Trophoblast cell (in vitro differentiated cells and primary cell): ENCODE data around the gene S100A13. TPM values are rescaled to one million over a fixed set of nuclear protein-coding genes. Genes with fewer than 3 reads are reported as not detected.
"Not testable (repeated sequence)": the region's sequence is repeated elsewhere in the genome, so short reads cannot be mapped to it uniquely, and the experiment has no call there.

ENCODE experiments used
- DNase-seq, 2 donors: peaks; one replicate each; pipeline ENCODE4 v3.0.0-alpha.2; 2016
- H2AFZ ChIP-seq: 2 replicates; pipeline ENCODE4 v1.6.1; 2013; ENCODE audit warnings: low read length, moderate library complexity, mild to moderate bottlenecking; ENCODE audit not compliant: insufficient read depth, poor library complexity
- H2AK5ac ChIP-seq: 2 replicates; pipeline ENCODE4 v1.6.1; 2013; ENCODE audit warnings: mild to moderate bottlenecking, low read length
- H2BK120ac ChIP-seq: 2 replicates; pipeline ENCODE4 v1.6.1; 2013; ENCODE audit warnings: low read length, mild to moderate bottlenecking, moderate library complexity; ENCODE audit not compliant: insufficient read depth, poor library complexity
- H2BK12ac ChIP-seq: 2 replicates; pipeline ENCODE4 v1.6.1; 2013; ENCODE audit warnings: mild to moderate bottlenecking, low read length, moderate library complexity
- H2BK5ac ChIP-seq: 2 replicates; pipeline ENCODE4 v1.6.1; 2013; ENCODE audit warnings: low read length, low read depth, moderate library complexity, mild to moderate bottlenecking; ENCODE audit not compliant: poor library complexity
- H3K14ac ChIP-seq: 2 replicates; pipeline ENCODE4 v1.6.1; 2013; ENCODE audit warnings: mild to moderate bottlenecking, low read length
- H3K18ac ChIP-seq: 2 replicates; pipeline ENCODE4 v1.6.1; 2013; ENCODE audit warnings: mild to moderate bottlenecking, low read length
- H3K23ac ChIP-seq: 2 replicates; pipeline ENCODE4 v1.6.1; 2013; ENCODE audit warnings: low read length
- H3K27ac ChIP-seq: 2 replicates; pipeline ENCODE4 v1.5.1; 2013; ENCODE audit warnings: low read depth, mild to moderate bottlenecking, inconsistent platforms, low read length, moderate library complexity
- H3K27me3 ChIP-seq: 2 replicates; pipeline ENCODE4 v1.6.1; 2013; ENCODE audit warnings: inconsistent platforms, mild to moderate bottlenecking, low read length, moderate library complexity; ENCODE audit not compliant: insufficient read depth
- H3K36me3 ChIP-seq, 2 experiments: 1 replicate in 1 of 2; 2 replicates in 1 of 2; pipeline ENCODE4 v1.6.1; 2013; ENCODE audit warnings: low read length in 2 of 2, mild to moderate bottlenecking in 2 of 2, moderate library complexity in 1 of 2; ENCODE audit not compliant: insufficient read depth in 2 of 2, control insufficient read depth in 1 of 2
- H3K4ac ChIP-seq: 2 replicates; pipeline ENCODE4 v1.6.1; 2013; ENCODE audit warnings: low read depth, mild to moderate bottlenecking, low read length, moderate library complexity
- H3K4me1 ChIP-seq, 2 experiments: 1 replicate in 1 of 2; 2 replicates in 1 of 2; pipeline ENCODE4 v1.6.1; 2013; ENCODE audit warnings: low read length in 2 of 2, mild to moderate bottlenecking in 2 of 2, moderate library complexity in 1 of 2; ENCODE audit not compliant: insufficient read depth in 2 of 2, control insufficient read depth in 1 of 2
- H3K4me2 ChIP-seq: 2 replicates; pipeline ENCODE4 v1.6.1; 2013; ENCODE audit warnings: inconsistent platforms, mild to moderate bottlenecking, low read length, moderate library complexity
- H3K4me3 ChIP-seq: 2 replicates; pipeline ENCODE4 v1.5.1; 2013; ENCODE audit warnings: mild to moderate bottlenecking, low read depth, low read length, inconsistent platforms
- H3K79me1 ChIP-seq: one replicate; pipeline ENCODE4 v1.6.1; 2013; ENCODE audit warnings: low read length
- H3K79me2 ChIP-seq: 2 replicates; pipeline ENCODE4 v1.6.1; 2013; ENCODE audit warnings: low read length, mild to moderate bottlenecking; ENCODE audit not compliant: control insufficient read depth, insufficient read depth, poor library complexity
- H3K9ac ChIP-seq: 2 replicates; pipeline ENCODE4 v1.6.1; 2013; ENCODE audit warnings: mild to moderate bottlenecking, low read length
- H3K9me3 ChIP-seq: 2 replicates; pipeline ENCODE4 v1.6.1; 2013; ENCODE audit warnings: low read depth, mild to moderate bottlenecking, control low read depth, inconsistent platforms, low read length; ENCODE audit not compliant: insufficient read depth
- H4K12ac ChIP-seq: 2 replicates; pipeline ENCODE4 v1.6.1; 2013; ENCODE audit warnings: low read depth, mild to moderate bottlenecking, low read length, moderate library complexity
- H4K8ac ChIP-seq: 2 replicates; pipeline ENCODE4 v1.6.1; 2013; ENCODE audit warnings: low read depth, mild to moderate bottlenecking, low read length, moderate library complexity
- H4K91ac ChIP-seq: one replicate; pipeline ENCODE4 v1.6.1; 2013; ENCODE audit warnings: low read depth, mild to moderate bottlenecking, low read length, moderate library complexity
- WGBS: extraction: QIAGEN DNeasy Blood & Tissue Kit; methylation state at CpG from one replicate; pipeline ENCODE4 v1.1.7; 2013; ENCODE audit warnings: missing lambda C conversion rate; ENCODE audit not compliant: insufficient read length, insufficient coverage; ENCODE audit errors: extremely low coverage; 5-methylcytosine and 5-hydroxymethylcytosine counted together
- polyA plus RNA-seq: library from polyadenylated mRNA; stranded (reverse); fragments of 200-250 nt; gene quantifications from 2 replicates; pipeline ENCODE4 v1.2.3, GENCODE V29; 2013

S100A13 gene
- polyA plus RNA-seq = 409 and 437 TPM in 2 replicates

DNA sequence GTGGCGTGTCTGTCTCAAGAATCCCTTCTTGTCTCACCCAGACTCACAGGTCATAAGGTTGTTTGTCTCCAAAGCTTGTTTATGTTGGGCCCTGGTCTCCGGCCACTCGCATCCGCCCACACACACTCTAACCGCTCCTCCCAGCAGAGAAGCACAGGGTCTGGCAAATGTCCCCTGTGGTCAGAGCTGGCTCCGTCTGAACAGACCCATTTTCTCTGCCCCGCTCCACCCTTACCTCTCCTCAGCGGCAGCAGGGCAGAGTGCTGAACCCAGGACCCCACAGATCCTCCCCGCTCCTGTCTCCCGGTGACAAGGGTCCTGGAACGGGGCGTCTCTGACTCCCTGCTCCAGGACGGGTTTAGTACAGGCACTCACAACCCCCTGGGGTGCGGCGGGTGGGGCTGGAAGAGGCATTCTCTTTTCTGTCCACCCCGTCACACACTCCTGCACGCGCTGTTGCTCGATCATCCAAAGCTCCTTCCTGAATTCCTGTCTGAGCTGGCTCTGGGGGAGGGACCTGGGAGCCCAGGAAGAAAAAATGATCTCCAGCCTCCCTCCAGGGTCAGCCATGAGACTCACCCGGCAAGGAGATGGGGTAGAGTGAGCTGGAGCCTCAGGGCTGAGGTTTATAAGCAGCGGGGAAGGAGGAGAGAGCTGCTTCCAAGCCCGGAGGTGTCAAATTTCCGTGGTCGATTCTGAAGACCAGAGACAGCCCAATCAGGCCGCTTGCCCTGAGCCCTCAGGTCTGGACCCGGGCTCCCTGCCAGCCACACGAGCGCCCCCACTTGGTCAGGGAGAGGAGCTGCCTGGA lies at the start of gene S100A13:
Gene S100A13 (minus strand): TSS at position 602 of the 811 bp plus-strand sequence. CDS start 1,033 bp downstream, outside the sequence.
- no peak within 1 kb of the TSS for H3K23ac ChIP-seq
- no peaks in the 10 kb centered on the region for H3K27me3 ChIP-seq
- peak within 1 kb of the TSS; percentile 47 for H2BK12ac ChIP-seq
- peak within 1 kb of the TSS; percentile 92 for H4K91ac ChIP-seq
- H4K12ac ChIP-seq = peak within 1 kb of the TSS; percentile 66
- peak; percentile 93 to 96 for DNase-seq
- H4K8ac ChIP-seq = peak within 1 kb of the TSS; percentile 73
- H2AK5ac ChIP-seq = peak within 1 kb of the TSS; percentile 88
- H3K79me1 ChIP-seq = peaks cover 19% of the 10 kb centered on the region
- H3K36me3 ChIP-seq = peaks cover 5 to 21% of the 10 kb centered on the region in 2 experiments
- WGBS = no CpG with 5 or more reads among the region's 28 CpGs
- peak within 1 kb of the TSS; percentile 95 for H3K18ac ChIP-seq
- H3K4ac ChIP-seq = peak within 1 kb of the TSS; percentile 83
- H3K79me2 ChIP-seq = peaks cover 11% of the 10 kb centered on the region
- peak within 1 kb of the TSS; percentile 95 for H3K14ac ChIP-seq
- peak within 1 kb of the TSS; percentile 69 for H3K4me3 ChIP-seq
- H2BK5ac ChIP-seq = peak within 1 kb of the TSS; percentile 93
- no peaks in the 10 kb centered on the region for H3K9me3 ChIP-seq
- H3K9ac ChIP-seq = peak within 1 kb of the TSS; percentile 57
- H3K27ac ChIP-seq = peak within 1 kb of the TSS; percentile 94
- H2BK120ac ChIP-seq = peak within 1 kb of the TSS; percentile 94
- peak within 1 kb of the TSS; percentile 81 for H2AFZ ChIP-seq
- peaks cover 25 to 27% of the 10 kb centered on the region in 2 experiments for H3K4me1 ChIP-seq
- peak within 1 kb of the TSS; percentile 76 for H3K4me2 ChIP-seq

DNA sequence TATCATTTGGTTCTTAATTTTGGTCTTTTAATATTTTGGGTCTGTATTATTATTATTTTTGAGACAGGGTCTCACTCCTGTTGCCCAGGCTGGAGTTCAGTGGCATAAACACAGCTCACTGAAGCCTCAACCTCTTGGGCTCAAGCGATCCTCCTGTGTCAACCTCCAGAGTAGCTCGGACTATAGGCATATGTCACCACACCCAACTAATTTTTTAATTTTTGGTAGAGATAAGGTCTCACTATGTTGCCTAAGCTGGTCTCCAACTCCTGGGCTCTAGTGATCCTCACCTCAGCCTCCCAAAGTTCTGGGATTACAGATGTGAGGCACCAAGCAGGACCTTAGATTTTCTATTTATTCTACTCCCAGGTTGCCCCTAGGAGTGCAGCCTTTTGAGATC lies 46.2 kb upstream of the S100A13 start:
- peaks cover 8 to 9% of the 10 kb centered on the region in 2 experiments for H3K36me3 ChIP-seq
- no peaks in the 10 kb centered on the region for H3K9me3 ChIP-seq
- no peak overlapping the region for H2AFZ ChIP-seq
- H3K4ac ChIP-seq = no peak overlapping the region
- no peak overlapping the region for H3K14ac ChIP-seq
- H3K79me1 ChIP-seq = peaks cover 5% of the 10 kb centered on the region
- H3K4me1 ChIP-seq = peaks cover 3 to 7% of the 10 kb centered on the region in 2 experiments
- H3K18ac ChIP-seq = no peak overlapping the region
- no peak overlapping the region for H4K12ac ChIP-seq
- H3K9ac ChIP-seq = no peak overlapping the region
- peaks cover 8% of the 10 kb centered on the region for H3K79me2 ChIP-seq
- H3K4me3 ChIP-seq = no peak overlapping the region
- no peak overlapping the region for H2BK5ac ChIP-seq
- no peak overlapping the region for H4K91ac ChIP-seq
- H3K27me3 ChIP-seq = peaks cover 6% of the 10 kb centered on the region
- no peak overlapping the region for H3K23ac ChIP-seq
- H2BK12ac ChIP-seq = no peak overlapping the region
- H2AK5ac ChIP-seq = no peak overlapping the region
- no CpG with 5 or more reads among the region's 2 CpGs for WGBS
- no peak overlapping the region for H2BK120ac ChIP-seq
- no peak overlapping the region for H3K27ac ChIP-seq
- H4K8ac ChIP-seq = no peak overlapping the region
- DNase-seq = no peak
- H3K4me2 ChIP-seq = no peak overlapping the region

DNA sequence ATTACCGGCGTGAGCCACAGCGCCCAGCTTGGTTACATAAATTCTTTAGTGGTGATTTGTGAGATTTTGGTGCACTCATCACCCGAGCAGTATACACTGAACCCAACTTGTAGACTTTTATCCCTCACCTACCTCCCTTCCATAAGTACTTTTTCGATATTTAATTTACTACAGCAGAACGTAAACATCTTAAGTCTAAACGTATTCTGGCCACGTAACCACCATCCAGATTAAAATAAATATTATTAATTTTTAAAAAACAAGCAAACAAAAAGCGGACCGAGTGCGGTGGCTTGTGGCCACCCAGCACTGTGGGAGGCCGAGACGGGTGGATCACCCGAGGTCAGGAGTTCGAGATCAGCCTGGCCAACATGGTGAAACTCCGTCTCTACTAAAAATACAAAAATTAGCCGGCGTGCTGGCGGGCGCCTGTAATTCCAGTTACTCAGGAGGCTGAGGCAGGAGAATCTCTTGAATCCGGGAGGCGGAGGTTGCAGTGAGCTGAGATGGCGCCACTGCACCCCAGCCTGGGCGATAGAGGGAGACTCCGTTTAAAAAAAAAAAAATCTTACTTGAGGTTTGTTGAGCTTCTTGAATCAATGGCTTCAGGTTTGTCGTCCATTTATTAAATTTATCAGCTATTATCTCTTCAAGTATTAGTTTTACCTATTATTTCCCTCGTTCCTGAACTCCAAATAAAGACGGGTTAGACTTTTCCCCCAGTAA lies 44.5 kb upstream of the S100A13 start:
- H2BK120ac ChIP-seq, H3K9me3 ChIP-seq, H4K12ac ChIP-seq, H3K23ac ChIP-seq, H3K18ac ChIP-seq, H2BK5ac ChIP-seq, H2AK5ac ChIP-seq, H2BK12ac ChIP-seq, H4K91ac ChIP-seq, H3K4me1 ChIP-seq, H3K27me3 ChIP-seq, H4K8ac ChIP-seq, H3K4ac ChIP-seq, H3K9ac ChIP-seq, H3K79me1 ChIP-seq, H3K14ac ChIP-seq, H3K79me2 ChIP-seq: not testable (repeated sequence)
- no CpG with 5 or more reads among the region's 28 CpGs for WGBS
- H2AFZ ChIP-seq = peak overlapping the region; percentile 45
- H3K4me2 ChIP-seq = peak overlapping the region; percentile 70
- peak in 1 of 2 donors; percentile 36 for DNase-seq
- peak overlapping the region; percentile 32 for H3K27ac ChIP-seq
- H3K4me3 ChIP-seq = peak overlapping the region; percentile 60
- H3K36me3 ChIP-seq = peaks cover 18 to 22% of the 10 kb centered on the region in 2 experiments

DNA sequence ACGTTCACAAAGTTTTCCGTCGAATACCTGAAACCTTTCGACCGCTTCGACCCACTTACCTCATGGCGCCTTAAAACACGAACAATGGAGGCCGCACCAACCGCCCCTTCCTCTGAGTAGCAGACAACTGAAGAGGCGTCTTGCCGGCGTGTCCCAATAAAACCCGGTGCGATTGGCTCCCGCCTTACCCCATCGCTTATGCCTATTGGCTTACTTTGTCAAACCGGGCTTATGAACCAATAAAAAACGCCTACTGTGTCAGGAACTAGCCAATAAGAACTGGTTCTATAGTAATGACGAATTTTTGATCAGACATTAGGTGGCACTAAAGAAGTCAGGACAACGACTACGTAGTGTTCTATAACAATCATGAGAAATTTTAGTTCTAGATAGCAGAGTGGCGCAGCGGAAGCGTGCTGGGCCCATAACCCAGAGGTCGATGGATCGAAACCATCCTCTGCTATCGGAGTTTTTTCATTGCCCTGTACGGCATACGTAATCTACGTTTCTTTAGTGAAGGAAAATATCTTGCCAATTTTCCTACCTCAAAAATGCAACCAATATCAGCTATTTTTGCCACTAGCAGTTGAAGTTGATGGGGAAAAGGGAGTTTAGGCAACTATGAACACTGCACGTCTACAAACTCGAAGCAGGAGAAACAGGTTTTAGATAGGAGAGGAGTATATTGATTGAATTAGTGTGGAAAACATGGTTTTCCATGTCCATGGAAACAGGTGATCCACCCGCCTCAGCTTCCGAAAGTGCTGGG lies 43.7 kb upstream of the S100A13 start, which contains the start of gene ILF2:
Gene ILF2 (minus strand): TSS at position 135 of the 769 bp plus-strand sequence. CDS start 71 bp downstream, at position 64.
- Histone ChIP-seq H2BK120ac (peak within 1 kb of the TSS; percentile 19), H2BK12ac (no peak within 1 kb of the TSS), H4K12ac (peak within 1 kb of the TSS; percentile 43), H3K23ac (no peak within 1 kb of the TSS), H3K4ac (peak within 1 kb of the TSS; percentile 96), H2AK5ac (peak within 1 kb of the TSS; percentile 73), H3K4me3 (peak within 1 kb of the TSS; percentile 92), H3K79me2 (peaks cover 8% of the 10 kb centered on the region), H3K9ac (peak within 1 kb of the TSS; percentile 95), H3K14ac (peak within 1 kb of the TSS; percentile 82), H3K27me3 (no peaks in the 10 kb centered on the region), H3K27ac (peak within 1 kb of the TSS; percentile 32), H3K79me1 (peaks cover 5% of the 10 kb centered on the region), H2AFZ (peak within 1 kb of the TSS; percentile 45), H2BK5ac (peak within 1 kb of the TSS; percentile 55), H3K18ac (peak within 1 kb of the TSS; percentile 63), H3K4me2 (peak within 1 kb of the TSS; percentile 93), H3K9me3 (no peaks in the 10 kb centered on the region), H4K8ac (peak within 1 kb of the TSS; percentile 85), H4K91ac (peak within 1 kb of the TSS; percentile 88), H3K36me3 (peaks cover 25 to 29% of the 10 kb centered on the region in 2 experiments), H3K4me1 (peaks cover 0 to 2% of the 10 kb centered on the region in 2 experiments)
- no CpG with 5 or more reads among the region's 35 CpGs for WGBS
- DNase-seq = peak; percentile 99 to 100
